CD4-positive, alpha-beta T cell treated with Interleukin-10 for 1 hour (primary cell): ENCODE measurements around the gene ANKMY1.
"Not testable (repeated sequence)": the region's sequence is repeated elsewhere in the genome, so short reads cannot be mapped to it uniquely, and the experiment has no call there.

Experiments used
- DNase-seq: peaks from one replicate; pipeline ENCODE4 v3.0.0-alpha.2; 2020

ANKMY1 gene

DNA sequence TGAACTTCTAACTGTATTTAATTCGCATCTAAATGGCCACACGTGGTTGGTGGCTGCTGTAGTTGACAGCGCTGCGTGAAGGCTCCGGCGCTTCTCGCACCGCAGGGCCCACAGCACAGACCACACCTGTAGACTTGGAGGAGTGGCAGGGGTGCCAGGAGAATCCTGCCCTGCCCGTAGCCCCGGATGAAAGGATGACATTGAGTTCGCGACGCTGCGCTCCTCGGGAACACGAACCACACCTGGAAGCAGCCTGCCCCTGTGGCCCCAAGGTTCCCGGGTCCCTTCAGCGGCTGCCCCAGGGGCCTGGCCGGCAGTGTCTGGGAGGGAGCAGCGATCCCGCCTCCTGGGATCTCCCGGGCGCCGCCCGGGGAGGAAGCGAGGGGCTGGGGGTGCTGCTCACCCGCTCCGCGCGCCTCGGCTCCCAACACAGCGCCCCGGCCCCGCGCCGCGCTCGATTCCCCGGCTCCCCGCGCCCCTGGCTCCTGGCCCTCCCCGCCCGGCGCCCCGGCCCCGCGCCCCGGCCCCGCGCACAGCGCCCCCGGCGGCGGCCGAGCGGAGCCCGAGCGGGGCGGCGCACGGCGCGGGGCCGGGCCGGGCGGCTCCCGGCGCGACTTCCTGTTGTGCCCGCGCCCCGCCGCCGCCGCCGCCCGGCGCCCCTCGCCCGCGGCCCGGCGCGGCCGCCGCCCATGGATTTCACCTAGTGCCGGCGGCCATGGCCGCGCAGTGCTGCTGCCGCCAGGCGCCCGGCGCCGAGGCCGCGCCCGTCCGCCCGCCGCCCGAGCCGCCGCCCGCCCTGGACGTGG is 10.3 kb upstream of the ANKMY1 start, which contains the start of gene RNPEPL1:
Gene RNPEPL1 (plus strand): TSS at position 613 of the 806 bp plus-strand sequence. CDS start 103 bp downstream, at position 716.
- peak; percentile 69 for DNase-seq

DNA sequence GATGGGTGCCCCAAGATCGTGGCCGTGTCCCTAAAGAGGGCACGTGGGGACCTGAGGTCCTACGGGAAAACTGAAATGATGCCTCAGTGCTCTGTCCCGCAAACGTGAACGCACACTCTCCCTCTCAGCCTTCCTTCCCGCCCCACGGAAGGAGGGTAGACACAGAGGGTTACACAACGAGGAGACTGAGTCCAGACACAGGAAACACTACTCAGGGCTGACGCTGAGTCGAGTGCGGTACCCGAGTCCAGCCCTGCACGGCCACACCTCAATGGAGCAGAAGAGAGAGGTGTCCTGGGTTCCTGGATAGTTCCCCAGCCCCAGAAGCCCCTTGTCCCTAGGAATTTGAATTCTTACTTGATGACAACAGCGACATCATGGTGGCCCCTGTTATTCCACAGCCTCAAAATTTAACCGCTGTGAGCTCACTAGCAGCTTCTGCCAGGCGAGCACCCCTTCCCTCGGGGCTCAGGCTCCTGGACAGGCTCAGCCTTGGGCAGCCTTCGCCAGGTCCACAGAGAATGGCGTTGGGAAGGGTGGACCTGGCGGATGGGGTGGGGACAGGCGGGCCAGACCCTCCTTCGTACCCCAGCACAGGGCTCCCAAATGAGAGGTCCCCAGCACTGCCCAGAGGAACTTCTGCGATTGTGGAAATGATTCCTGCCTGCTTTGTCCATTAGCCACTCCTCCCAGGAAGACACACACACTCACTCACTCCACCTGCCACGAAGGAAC is 9.5 kb upstream of the ANKMY1 start:
- peak; percentile 50 for DNase-seq

DNA sequence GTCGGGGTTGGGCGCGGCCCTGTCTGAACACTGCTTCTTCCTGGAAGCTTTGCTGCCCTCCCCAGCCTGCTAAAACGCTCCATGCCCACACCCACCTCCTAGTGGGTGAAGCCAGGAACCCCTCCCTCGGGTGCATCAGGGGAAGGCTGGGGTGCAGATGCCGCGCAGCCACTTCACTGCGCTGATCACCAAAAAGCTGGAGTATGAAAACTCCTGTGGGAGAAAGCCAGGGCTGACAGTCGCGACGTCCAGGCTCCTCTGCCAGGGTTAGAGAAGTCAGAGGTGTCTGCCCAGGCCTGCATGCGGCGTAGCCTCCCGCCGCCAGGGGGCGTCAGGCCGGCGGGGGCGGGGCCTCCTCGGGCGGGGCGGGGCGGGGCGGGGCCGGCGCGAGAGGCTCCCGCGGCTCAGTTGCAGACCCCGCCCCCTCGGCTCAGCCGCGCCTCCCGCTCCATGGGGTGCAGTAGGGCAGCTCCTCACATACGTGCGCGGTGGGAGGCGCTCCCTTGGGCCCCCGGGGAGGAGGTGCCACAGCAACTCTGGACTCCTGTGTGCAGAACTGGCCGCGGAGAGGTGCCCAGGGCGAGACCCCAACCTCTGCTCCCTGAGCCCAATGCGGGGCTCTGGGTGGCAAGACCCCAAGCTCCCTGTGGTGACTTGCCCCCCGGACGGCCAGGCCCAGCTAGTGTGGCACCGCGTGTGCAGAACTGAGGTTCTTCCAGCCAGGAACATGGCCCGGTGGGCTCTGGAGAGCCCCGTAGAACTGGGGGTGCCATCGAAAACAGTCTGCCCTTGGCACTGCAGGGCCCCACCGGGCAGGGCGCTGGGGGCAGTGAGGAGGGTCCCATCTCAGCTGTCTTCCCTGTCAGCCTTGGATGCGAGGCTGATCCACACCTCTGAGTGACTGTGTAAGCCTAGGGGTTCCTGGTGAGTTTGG is 8.7 kb upstream of the ANKMY1 start:
- DNase-seq: peak; percentile 95

DNA sequence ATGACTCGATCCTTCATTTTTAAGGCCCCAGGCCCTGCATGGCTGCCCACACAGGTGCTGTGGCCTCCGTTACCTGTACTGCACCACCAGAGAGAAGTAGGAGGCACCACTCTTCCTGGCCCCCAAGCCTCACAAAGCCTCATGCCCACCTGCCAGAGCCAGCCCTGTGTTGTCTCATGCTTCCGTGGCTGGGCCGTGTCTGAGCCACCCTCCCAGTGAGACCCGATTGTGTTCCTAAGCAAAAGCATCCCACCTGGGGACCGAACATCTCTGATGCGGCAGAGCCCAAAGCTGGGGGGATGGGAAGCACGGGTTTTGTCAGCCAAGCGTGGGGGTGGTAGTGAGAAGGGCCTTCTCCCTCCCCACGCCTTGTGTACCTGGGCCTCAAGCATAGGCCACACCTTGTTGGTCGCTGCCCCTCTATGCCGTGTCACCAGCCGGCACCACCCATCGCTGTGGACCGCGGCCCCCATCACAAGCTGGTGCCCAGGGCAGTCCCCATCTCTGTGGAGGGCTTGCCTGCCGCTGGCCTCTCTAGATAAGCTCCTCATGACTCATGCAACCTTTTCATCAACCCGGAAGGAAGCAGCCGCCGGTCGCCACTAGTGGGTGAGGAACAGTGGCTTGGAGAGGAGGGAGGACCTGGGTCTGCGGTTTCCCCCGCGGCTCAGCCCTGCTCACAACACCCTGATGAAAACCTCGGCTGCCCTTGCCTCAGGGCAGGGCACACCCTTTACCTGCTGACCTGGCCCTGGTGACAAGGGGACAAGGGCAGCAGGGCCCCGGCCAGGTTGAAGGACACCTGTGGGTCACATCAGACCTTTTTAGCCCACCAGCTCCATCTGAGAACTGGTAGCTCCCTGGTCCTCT is 7.8 kb upstream of the ANKMY1 start:
- peak; percentile 96 for DNase-seq

DNA sequence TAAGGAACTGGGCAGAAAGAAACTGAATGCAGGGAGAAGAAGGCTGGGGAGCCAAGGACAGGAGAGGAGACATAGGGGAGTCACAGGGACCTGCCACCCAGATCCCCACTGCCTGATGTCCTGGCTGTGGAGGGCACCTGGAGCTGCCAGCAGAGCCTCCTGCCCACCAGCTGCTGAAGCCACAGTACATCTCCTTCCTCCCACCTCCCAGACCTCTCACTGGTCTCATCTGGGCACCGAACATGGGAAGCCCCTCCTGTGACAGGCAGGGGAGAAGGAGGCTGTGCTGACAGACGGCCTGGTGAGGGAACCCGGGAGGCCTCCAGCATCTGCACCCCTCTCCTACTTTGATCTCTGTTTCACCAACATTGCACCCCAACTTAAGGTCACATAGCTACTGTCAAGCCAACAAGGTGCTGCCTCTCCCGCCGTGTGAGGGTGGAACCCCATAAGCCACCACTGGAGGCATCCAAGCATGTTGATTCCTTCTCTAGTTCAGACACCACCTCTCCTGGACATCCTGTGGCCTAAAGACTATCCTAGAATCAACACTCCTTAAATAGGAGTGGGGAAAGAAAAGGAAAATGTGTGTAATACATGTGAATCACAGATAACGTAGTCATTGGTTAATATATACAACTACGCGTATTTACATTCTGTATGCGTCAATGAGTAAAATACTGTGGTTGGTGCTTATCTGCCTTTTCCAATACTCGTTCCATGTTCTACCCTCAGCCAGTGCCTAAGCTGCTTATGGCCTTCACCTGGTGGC is 7.0 kb upstream of the ANKMY1 start:
- peak; percentile 45 for DNase-seq

DNA sequence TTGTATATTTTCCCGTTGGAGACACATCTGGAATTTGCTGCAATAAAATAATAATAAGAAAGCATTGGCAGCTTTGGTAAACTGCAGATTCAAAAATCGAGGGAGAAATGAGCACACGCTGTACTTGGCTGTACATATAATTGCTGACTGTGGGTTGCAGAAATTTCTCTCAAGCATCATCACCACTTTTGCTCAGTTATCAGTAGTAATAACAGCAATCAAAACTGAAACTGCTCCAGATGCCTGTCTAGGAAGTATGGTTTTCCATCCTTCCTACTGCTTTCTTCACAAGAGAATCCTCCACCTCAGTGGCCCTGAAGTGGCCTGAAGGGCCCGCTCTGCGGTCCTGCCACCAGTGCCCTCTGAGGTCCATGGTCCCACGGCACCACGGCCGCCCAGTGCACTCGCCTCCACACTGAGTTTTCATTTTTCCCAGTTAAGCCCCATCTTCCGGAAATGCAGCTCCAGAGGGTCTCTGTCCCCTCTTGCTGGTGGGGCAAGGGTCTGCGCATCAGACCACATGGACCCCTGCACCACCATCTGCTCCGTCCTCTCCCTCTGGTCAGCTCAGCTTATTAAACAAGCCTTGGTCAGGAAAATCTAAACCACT is 6.3 kb upstream of the ANKMY1 start:
- no peak for DNase-seq

DNA sequence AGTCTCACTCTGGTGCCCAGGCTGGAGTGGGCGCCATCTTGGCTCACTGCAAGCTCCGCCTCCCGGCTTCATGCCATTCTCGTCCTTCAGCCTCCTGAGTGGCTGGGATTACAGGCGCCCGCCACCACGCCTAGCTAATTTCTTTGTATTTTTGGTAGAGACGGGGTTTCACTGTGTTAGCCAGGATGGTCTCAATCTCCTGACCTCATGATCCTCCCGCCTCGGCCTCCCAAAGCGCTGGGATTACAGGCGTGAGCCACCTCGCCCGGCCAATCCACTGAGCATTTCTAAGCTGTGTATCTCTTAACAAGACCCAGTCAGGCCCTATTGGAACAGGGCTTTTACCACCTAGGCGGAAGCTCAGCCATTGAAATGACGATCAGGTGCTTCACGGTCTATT is 5.4 kb upstream of the ANKMY1 start:
- DNase-seq: not testable (repeated sequence)

DNA sequence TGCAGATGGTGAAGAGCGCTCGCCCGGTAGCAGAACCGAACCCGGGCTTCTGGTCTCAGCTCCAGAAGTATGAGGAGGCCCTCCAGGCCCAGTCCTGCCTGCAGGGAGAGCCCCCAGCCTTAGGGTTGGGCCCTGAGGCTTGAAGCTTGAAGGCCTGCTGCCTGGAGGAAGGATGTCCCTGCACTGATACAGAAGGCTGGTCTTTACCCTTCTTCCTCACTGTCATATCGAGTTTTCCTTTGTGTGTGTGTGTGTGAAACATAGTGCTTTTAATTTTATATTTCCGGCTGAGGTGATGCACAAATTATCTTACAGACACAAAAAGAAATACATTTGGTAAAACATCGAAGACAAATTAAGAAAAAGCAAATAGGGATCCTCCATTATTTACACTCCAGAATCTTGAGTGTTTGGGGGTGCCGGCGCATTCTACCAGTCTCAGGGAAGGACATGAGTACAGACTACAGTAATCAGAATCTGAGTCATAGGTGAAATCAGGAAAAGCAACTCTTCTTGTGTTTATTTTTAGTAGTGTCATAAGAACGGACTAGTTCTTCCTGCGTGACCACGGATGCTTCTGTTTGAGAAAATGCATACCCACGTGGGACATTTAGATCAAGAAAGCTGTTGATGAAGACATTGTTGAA is 3.7 kb upstream of the ANKMY1 start:
- DNase-seq: peak; percentile 50

DNA sequence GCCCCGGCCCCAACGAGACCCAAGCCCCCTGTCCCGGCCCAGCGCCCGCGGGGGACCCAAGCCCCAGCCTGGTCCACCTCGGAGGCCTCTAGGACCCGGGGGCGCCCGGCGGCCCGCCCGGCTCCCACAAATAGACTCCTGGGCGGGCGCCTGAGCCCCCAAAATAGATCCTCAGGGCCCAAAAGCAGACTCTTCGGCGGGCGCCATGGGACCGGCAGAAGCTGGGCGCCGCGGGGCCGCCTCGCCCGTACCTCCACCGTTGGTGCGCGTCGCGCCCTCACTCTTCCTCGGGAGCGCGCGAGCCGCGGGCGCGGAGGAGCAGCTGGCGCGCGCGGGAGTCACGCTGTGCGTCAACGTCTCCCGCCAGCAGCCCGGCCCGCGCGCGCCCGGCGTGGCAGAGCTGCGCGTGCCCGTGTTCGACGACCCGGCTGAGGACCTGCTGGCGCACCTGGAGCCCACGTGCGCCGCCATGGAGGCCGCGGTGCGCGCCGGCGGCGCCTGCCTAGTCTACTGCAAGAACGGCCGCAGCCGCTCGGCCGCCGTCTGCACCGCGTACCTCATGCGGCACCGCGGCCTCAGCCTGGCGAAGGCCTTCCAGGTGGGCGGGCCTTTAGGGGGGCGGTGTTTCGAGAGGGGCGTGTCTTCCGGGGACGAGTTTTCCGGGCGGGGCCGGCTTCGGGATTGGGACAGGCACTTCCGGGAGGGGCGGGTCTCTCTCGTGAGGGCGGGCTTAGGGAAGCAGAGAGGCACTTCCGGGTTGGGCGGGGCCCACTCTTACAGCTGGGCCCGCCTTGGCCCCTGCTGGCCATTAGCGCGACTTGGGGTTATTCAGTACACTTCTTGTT is 2.9 kb upstream of the ANKMY1 start:
- peak; percentile 100 for DNase-seq

DNA sequence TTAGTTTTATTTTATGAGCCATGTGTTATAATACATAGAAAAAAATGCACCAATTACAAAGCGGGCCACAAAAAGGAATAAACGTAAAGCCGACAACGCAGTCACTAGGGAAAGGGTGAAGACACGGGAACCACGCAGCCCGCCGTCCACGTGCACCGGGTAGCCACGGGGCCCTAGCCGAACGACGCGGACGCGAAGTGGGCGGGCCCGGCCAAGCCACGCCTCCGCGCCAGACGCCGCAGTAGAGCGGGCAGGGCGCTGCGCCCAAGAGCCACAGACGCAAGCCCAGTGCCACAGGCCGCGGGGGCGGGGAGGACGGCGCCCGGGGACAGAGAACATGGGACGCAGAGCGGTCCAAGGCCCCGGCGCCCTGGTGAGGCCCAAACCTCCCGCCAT is 2.3 kb upstream of the ANKMY1 start, which contains the start of gene DUSP28:
Gene DUSP28 (plus strand): TSS at position 274 of the 396 bp plus-strand sequence. CDS start 328 bp downstream, outside the sequence.
- DNase-seq: peak; percentile 92

DNA sequence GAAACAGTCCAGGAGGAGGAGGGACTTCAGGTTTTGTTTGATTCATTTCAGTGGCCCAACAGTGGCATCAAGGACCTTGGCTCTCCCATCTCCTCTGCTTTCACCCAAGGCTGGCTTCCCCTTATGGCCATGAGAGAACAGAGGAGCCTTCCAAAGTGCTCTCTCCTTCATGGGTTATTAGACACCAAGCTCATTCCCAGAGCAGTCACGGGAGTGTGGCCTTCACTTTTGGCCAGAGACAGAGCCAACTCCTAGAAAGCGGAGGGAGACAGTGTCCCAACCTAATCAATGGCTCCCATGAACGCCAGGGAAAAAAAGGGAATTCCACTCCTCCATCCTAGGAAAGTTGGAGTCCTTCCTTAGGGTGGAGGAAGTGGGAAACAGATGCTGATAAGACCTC is 1.5 kb upstream of the ANKMY1 start:
- DNase-seq: no peak

DNA sequence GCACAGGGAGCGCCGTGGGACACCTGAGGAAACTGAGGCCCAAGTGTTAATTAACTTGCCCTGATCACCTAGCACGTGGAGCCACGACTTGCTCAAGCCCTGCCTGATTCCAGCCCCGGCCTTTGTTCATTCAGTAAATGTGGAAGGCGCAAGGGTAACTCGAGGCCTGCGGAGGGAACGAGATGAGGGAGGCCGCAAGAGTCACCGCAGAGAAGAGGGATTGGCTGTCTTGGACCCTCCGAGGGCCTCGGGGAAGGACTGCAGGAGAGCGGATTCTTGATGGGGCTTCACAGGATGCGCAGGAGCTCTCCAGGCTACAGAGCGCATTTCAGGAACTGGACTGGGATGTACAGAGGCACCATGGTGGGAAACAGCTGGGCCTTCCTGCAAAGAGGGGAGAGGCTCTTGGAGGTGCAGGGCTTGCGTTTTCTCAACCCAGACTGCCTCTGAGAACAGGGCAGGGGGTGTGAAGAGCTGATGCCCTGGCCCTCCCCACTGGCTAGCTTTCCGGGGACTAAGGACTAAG is 511 bp upstream of the ANKMY1 start:
- no peak for DNase-seq

DNA sequence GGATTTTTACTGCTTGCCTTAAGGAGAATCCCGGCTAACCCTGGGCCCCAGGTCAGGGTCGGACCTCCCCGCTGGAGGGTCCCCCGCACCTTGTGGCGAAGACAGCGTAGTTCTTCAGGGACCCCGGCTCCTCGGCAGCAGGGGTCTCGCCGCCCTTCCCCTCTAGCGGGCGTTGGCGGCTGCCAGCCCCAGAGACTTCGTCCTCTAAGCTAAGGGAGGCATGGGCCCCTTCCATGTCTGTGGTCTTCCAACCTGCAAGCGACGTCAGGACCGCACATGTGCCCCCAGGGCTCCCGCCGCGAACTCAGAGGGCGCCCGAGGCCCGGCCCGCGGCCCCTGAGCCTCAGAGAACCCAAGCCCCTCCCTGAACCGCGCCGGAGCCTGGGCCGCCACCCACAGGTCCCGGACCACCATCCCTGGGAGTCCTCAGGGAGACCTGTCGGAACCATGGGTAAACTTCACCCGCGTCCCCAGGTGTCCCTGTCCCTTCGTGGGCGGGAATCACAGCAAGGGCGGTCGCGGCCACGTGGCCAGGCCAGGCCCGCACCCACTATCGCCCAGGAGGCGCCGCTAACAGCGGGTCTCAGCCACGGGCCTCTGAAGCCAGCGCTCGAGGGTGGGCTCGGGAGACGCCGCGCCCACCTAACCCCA is 562 bp downstream of the ANKMY1 start:
- no peak for DNase-seq

DNA sequence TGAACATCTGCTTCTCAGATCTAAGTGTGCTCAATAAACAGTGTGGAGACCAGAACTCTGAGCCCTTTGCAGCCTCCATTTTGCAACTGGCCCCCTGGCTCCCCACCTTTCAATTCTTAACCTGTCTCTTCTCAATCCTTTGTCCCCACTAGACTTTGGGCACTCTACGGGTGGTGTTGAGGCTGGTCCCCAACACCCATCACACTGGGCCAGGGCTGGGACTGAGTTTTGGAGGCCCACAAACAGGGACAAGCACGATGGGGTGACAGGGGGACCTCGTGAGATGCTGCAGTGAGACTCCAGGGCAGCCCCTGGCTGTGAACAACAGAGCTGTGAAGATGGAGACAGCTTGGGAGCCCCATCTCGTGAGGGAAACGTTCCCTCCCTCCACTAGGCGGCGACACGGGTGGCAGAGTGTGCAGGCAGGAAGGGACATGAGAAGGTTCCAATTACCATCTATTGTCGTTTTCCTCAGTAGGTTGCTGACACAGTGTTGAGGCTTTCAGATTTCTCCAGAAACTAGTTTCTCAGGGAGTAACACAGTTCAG is 1.2 kb downstream of the ANKMY1 start:
- peak; percentile 83 for DNase-seq

DNA sequence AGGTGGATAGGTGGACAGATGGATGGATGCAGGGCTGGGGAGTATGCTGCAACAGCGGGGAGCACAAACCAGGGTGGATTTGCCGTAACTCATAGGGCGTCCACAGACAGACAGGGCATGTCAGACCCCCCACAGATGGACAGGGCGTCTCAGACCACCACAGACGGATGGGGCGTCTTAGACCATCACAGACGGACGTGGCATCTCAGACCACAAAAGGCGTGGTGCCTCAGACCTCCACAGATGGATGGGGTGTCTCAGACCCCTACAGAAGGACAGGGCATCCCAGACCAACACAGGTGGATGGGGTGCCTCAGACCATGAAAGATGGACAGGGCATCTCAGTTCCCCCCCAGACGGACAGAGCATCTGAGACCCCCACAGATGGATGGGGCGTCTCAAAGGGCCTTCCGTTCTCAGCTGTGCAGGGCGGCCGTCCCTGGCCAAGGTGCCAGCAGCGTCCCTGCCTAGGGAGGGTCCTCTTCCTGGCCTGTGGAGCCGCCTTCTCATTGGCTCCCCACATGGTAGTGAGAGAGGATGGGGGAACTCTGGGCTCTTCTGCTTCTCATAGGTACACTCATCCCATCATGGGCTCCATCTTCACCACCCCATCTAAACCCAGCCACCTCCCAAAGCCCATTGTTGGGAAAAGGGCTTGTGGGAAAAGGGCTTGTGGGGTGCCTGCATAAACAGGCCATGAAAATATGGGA is 2.1 kb downstream of the ANKMY1 start:
- DNase-seq: no peak

DNA sequence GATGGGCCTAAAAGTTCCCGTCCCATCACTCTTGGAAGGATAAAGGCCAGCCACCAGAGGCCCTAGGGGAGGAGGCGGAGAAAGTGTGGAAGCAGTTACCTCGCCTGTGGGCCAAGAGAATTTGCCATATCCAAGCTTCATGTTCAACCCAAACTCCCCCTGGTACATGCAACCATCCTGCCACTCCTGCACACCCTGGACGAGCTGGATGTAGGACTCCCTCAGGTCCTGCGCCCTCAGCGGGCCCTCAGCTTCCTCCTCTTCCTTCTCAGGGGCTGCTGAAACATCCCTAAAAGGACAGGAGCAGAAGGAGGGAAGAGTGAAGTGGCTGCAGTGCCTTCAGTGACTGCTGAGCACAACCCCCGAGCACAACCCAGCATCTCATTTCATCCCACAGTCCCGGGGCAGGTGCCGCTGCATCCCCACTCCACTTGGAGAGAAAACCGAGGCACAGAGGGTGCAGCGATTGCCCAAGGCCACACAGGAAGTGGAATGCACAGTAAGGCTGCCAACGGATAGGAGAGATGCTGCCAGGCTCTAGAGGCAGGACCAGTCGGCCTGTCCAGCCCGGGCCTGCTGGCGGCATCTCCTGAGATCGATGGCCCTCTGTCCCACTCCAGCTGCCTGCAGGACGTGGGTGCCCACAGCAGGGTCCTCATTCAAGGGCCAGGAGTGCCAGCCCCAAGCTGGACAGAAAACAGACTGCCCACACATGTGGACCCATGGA is 2.9 kb downstream of the ANKMY1 start:
- DNase-seq: no peak
